SK-N-MC (cell line): ENCODE measurements around the gene GATAD2A.

Experiments
- DNase-seq: peaks from one replicate; pipeline ENCODE4 v3.0.0-alpha.2; 2011; ENCODE audit warnings: low read depth, low spot score
- H3K27ac ChIP-seq: fragments of 200-600 bp; sonication (generic); 2 replicates; pipeline ENCODE4 v1.5.1; 2016; ENCODE audit warnings: mixed run types
- H3K36me3 ChIP-seq: fragments of 200-600 bp; sonication (generic); 2 replicates; pipeline ENCODE4 v1.6.1; 2017; ENCODE audit warnings: antibody characterized with exemption, low read length, mixed read lengths; ENCODE audit not compliant: insufficient read depth
- H3K4me3 ChIP-seq: fragments of 200-600 bp; sonication (generic); 2 replicates; pipeline ENCODE4 v1.5.1; 2016
- H3K9ac ChIP-seq: fragments of 200-600 bp; sonication (generic); 2 replicates; pipeline ENCODE4 v1.8.0; 2017; ENCODE audit warnings: mixed run types, mixed read lengths; ENCODE audit not compliant: insufficient read length
- H3K9me3 ChIP-seq: fragments of 200-600 bp; sonication (generic); 2 replicates; pipeline ENCODE4 v1.6.1; 2017; ENCODE audit warnings: low read depth, mild to moderate bottlenecking, antibody characterized with exemption, low read length, moderate library complexity, mixed read lengths
- EZH2 ChIP-seq: fragments of 200-600 bp; sonication (generic); IDR thresholded peaks from one replicate; pipeline ENCODE4 v1.6.1; 2017; ENCODE audit warnings: antibody characterized with exemption
- FOXP2 ChIP-seq: optimal IDR thresholded peaks from 2 replicates; pipeline ENCODE3; 2011; ENCODE audit warnings: mild to moderate bottlenecking, moderate library complexity; ENCODE audit not compliant: insufficient read depth; ENCODE audit errors: extremely low read length, control extremely low read depth
- POLR2AphosphoS5 ChIP-seq: IDR thresholded peaks from 2 replicates; pipeline ENCODE4 v1.6.1; 2012; ENCODE audit warnings: mild to moderate bottlenecking, low read depth, low read length, borderline replicate concordance

The GATAD2A gene

DNA sequence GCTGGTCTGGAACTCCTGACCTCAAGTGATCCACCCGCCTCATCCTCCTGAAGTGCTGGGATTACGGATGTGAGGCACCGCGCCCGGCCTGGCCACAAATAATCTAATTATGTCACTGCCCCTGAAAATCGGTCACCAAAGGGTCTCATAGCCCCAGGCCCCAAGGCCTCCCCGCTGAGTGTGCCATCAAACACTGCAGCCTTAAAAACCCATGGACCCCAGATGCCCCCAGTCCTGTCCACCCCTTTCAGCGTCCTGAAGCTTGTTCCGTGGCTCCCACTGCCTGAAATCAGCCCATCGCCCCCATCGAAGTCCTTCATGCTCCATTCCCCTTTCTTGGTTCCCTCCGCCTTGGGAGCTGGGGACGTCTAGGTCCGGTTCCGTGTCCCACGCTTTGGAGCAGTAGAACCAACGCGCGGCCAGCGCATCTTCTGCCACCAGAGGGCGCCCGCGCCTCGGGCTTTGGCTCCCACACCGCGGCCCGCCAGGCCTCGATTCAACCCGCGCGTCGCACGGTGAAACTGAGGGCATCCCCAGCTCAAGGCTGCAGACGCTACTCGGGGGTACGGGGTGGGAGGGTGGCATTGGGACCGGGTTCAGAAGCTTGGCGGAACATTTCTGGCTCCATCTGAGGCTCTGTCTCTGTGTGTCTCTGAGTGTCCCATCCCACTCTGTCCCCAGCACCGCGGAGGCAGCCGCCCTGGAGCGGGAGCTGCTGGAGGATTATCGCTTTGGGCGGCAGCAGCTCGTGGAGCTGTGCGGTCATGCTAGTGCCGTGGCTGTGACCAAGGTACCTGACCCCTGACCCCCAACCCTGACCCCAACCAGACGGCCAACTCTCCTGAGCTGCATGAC lies 126.7 kb downstream of the GATAD2A start:
- H3K36me3 ChIP-seq: peaks cover 8% of the 10 kb centered on the region; the same call in 1 of the 2 replicates
- TF ChIP-seq FOXP2 (no peak), POLR2AphosphoS5 (peak; percentile 37; the same call in 1 of the 2 replicates)
- H3K4me3 ChIP-seq: no peak overlapping the region
- H3K27ac ChIP-seq: no peak overlapping the region
- no peaks in the 10 kb centered on the region for H3K9me3 ChIP-seq
- H3K9ac ChIP-seq: no peak overlapping the region
- no peak for DNase-seq

- H3K4me3 ChIP-seq: no peak overlapping the region
- H3K36me3 ChIP-seq: no peaks in the 10 kb centered on the region; the same call in 1 of the 2 replicates
- no peak overlapping the region for H3K27ac ChIP-seq
- H3K9me3 ChIP-seq: no peaks in the 10 kb centered on the region
- DNase-seq: no peak
- no peak for TF ChIP-seq POLR2AphosphoS5
- no peak for TF ChIP-seq EZH2
- no peak for TF ChIP-seq FOXP2
- no peak overlapping the region for H3K9ac ChIP-seq
These were observed 127.6 kb downstream of the GATAD2A start for GRCh38 chr19:19532806-19533701.

DNA sequence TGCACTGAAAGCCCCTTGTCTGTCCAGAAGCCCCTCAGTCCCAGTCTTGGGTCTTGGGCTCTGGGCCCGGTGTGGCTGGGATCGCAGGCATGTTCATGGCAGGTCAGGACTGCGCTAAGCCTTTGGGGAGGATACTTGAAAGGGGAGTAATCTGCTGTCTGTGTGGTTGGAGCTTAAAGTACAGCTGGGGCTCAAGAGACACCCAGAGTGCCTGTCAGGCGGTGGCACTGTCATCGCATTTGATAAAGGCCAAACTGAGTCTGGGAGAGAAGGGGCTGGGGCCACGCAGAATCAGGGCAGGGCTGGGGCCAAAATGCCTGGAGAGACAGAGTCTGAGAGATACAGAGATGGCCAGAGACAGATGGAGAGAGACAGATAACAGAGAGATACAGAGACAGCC lies 128.4 kb downstream of the GATAD2A start:
- H3K4me3 ChIP-seq: no peak overlapping the region
- TF ChIP-seq FOXP2 (no peak), POLR2AphosphoS5 (no peak), EZH2 (no peak)
- no peaks in the 10 kb centered on the region for H3K9me3 ChIP-seq
- H3K27ac ChIP-seq: no peak overlapping the region
- H3K9ac ChIP-seq: no peak overlapping the region
- no peaks in the 10 kb centered on the region for H3K36me3 ChIP-seq
- no peak for DNase-seq

- Histone ChIP-seq H3K9ac (no peak overlapping the region), H3K4me3 (no peak overlapping the region)
- TF ChIP-seq EZH2 (no peak), POLR2AphosphoS5 (no peak), FOXP2 (no peak)
These were observed 129.2 kb downstream of the GATAD2A start for GRCh38 chr19:19534556-19535265.

DNA sequence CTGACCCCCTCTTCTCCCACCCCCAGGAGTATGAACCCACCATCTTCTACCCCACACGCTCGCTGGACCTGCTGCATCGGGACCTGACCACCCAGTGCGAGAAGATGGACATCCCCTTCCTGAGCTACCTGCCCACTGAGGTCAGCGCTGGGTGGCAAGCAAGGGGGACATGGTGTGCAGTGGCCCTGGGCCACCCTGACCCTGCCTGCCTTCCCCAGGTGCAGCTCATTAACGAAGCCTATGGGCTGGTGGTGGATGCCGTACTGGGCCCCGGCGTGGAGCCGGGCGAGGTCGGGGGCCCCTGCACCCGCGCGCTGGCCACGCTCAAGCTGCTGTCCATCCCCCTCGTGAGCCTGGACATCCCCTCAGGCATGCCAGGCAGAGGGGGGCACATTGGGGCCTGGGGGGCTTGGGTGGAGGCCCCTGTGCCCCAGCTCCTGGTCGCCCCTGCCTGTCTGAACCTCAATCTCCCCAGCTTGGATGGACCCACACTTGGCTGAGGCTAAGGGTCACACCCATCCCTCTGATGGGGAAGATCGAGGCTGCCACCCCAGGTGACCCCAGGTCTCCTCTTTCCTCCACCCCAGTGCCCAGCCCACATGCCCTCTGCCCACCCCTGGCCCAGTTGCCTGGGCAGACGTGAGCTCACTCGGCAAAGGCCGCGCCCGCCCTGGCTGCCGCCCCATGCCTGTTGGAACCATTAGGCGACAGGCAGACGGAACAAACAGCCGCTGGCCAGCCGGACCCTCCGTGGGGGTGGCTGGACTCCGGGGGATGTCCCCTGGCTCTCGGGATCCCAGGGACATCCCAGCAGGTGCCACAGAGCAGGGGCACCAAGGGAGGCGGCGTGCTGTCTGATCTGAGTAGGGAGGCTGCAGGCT lies 130.1 kb downstream of the GATAD2A start:
- Histone ChIP-seq H3K4me3 (no peak overlapping the region), H3K9ac (no peak overlapping the region), H3K36me3 (no peaks in the 10 kb centered on the region), H3K9me3 (no peaks in the 10 kb centered on the region), H3K27ac (no peak overlapping the region)
- TF ChIP-seq POLR2AphosphoS5 (no peak), FOXP2 (no peak), EZH2 (no peak)
- no peak for DNase-seq

More at GRCh38 chr19:19534556-19535265, 129.2 kb downstream of the GATAD2A start:
- no peak overlapping the region for H3K27ac ChIP-seq
- H3K9me3 ChIP-seq: no peaks in the 10 kb centered on the region
- no peak for DNase-seq
- H3K36me3 ChIP-seq: no peaks in the 10 kb centered on the region

GRCh38 chr19:19537075-19538048 lies 131.9 kb downstream of the GATAD2A start:
- no peak overlapping the region for H3K9ac ChIP-seq

More at GRCh38 chr19:19537075-19538048, 131.9 kb downstream of the GATAD2A start:
- DNase-seq: no peak
- Histone ChIP-seq H3K4me3 (no peak overlapping the region), H3K27ac (no peak overlapping the region), H3K9me3 (no peaks in the 10 kb centered on the region), H3K36me3 (no peaks in the 10 kb centered on the region)
- no peak for TF ChIP-seq FOXP2
- no peak for TF ChIP-seq EZH2
- TF ChIP-seq POLR2AphosphoS5: no peak
